HUES48 (cell line): ENCODE data around the gene FMNL3.

Experiments used
- H3K27ac ChIP-seq: one replicate; pipeline ENCODE4 v1.7.0; 2013; ENCODE audit warnings: low read depth, low read length, inconsistent platforms
- H3K27me3 ChIP-seq: 2 replicates; pipeline ENCODE4 v1.6.1; 2013; ENCODE audit warnings: mild to moderate bottlenecking, low read length; ENCODE audit not compliant: control insufficient read depth, insufficient read depth
- H3K36me3 ChIP-seq: 2 replicates; pipeline ENCODE4 v1.6.1; 2013; ENCODE audit warnings: low read length; ENCODE audit not compliant: control insufficient read depth, insufficient read depth
- H3K4me1 ChIP-seq: 2 replicates; pipeline ENCODE4 v1.6.1; 2013; ENCODE audit warnings: mild to moderate bottlenecking, low read length; ENCODE audit not compliant: control insufficient read depth, insufficient read depth
- H3K4me3 ChIP-seq: 2 replicates; pipeline ENCODE4 v1.5.1; 2013; ENCODE audit warnings: mild to moderate bottlenecking, low read depth, low read length
- H3K9ac ChIP-seq: 2 replicates; pipeline ENCODE4 v1.6.1; 2013; ENCODE audit warnings: mild to moderate bottlenecking, low read depth, low read length, moderate library complexity
- H3K9me3 ChIP-seq: 2 replicates; pipeline ENCODE4 v1.6.1; 2013; ENCODE audit warnings: low read length; ENCODE audit not compliant: control insufficient read depth, insufficient read depth

FMNL3 gene

DNA sequence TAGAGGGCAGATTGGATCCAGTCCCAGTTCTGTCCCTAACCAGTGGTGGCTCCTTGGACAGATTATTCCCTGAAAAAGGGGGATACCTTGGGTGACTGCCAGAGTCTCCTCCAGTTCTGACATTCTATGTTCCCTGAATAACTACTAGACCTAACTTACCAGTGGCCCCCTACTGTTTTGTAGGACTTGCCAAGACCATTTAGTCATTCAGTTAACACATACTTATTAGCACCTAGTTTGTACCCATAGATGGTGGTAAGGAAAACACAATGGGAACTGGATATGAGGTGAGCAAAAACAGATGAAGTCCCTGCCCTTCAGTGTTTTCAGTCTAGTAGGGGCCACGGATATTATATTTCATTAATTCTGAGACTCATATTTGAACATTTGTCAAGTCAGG lies 80.4 kb downstream of the FMNL3 start:
- no peak overlapping the region for H3K9ac ChIP-seq
- peaks cover 9% of the 10 kb centered on the region; the same call in 1 of the 2 replicates for H3K4me1 ChIP-seq
- no peaks in the 10 kb centered on the region for H3K27me3 ChIP-seq
- no peak overlapping the region for H3K27ac ChIP-seq
- H3K36me3 ChIP-seq = peaks cover 4% of the 10 kb centered on the region; the same call in 1 of the 2 replicates
- no peak overlapping the region for H3K4me3 ChIP-seq
- H3K9me3 ChIP-seq = no peaks in the 10 kb centered on the region

DNA sequence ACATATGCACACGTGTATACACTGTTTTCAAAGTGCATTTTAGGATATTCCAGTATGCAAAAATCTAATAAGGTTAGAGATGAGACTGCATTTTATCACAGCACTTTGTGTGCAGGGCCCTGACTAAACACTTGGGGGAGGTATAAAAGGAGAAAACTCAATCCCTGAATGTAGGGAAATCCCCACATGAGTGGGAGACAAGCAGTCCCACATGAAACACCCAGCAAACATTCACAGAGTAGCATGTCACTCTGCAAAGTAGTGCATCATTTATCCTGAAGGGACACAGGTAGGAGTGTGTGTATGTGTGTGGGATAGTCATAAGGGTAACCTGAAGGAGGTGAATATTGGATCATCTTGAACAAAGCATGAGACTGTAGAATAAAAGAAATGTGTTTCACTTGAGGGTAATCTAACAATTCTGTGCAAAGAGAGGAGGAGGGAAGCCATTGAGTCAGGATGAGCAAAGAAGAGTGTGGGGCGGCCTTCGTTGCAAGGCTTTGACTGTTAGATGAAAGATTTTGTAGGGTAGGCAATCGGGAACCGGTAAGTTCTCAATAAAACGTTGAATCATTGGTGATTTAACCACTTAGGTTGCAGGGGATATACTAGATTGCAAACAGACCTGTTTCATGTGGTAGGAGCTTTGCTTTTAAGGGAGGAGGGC lies 80.9 kb downstream of the FMNL3 start:
- Histone ChIP-seq H3K27me3 (no peaks in the 10 kb centered on the region), H3K36me3 (no peaks in the 10 kb centered on the region), H3K9me3 (no peaks in the 10 kb centered on the region), H3K9ac (no peak overlapping the region), H3K4me3 (no peak overlapping the region), H3K4me1 (peaks cover 13% of the 10 kb centered on the region; the same call in 1 of the 2 replicates), H3K27ac (no peak overlapping the region)

DNA sequence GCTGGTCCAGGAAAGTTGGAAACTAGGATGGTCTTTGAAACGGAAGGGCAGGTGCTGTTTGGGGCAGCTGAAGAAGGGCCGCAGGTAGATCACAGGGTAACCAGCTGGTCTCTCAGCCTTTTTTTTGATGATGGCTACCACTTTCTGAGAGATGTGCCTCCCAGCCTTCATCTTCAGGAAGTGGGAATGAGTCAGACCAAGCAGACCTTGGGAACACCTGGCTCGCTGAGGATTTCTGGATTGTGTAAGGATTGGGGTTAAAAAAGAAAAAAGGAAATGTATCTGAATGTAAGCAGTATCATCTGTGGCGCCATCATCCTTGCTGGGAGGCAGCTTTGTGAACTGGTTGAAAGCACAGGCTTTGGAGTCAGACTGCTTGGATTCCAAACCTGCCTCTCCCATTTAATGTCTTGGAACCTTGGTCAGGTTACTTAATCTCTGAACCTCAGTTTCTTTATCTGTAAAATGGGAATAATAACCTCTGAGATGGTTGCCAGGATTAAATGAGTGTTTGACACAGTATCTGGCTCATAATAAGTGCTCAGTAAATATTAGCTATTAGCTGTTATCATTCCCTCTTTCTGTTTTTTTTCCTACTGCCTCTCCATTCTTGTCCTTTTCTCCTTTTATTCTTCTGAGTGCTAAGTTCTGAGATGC lies 82.2 kb downstream of the FMNL3 start:
- Histone ChIP-seq H3K27ac (no peak overlapping the region), H3K36me3 (no peaks in the 10 kb centered on the region), H3K4me3 (no peak overlapping the region), H3K4me1 (peaks cover 13% of the 10 kb centered on the region; the same call in 1 of the 2 replicates), H3K9ac (no peak overlapping the region), H3K9me3 (no peaks in the 10 kb centered on the region), H3K27me3 (no peaks in the 10 kb centered on the region)

DNA sequence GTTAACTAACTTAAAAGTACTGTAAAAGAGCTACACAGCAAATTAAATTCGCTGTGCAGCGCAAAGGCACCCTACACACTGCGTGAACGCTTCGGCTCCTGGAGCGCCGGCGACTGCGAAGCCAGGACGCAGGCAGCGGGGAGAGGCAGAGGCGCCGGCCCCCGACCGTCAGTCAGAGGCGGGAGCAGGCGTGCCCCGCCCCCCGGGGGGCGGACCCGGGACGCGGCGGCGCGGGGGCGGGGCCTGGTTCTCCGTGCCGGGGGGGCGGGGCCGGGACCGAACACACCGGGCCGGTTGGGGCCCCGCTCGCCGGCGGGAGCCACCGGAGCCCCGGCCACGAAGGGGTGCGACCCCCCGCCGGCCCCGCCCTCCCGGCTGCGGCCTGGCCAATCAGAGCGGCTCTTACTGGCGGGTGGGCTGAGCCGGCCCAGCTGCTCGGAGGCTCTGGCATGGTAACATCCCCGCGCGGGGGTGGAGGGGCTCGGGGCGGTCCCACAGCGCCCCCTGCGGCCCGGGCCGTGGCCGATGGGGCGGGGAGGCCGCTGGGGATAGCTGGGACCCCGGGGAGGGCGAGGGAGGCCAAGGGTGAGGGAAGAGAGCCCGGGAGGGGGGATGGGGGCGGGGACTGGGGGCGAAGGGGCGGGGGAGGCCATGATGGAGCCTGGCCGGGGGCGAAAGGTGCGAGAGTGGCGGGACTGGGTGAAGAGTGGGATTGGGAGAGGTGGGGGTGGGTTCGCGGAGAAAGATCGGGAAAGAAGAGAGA lies 83.9 kb downstream of the FMNL3 start, which contains the start of gene PRPF40B:
Gene PRPF40B, plus strand, starts transcription at position 420 of the 763 bp plus-strand sequence. Its CDS starts 30 bp downstream, at position 450.
- Histone ChIP-seq H3K36me3 (no peaks in the 10 kb centered on the region), H3K4me3 (peak within 1 kb of the TSS; percentile 91), H3K9me3 (no peaks in the 10 kb centered on the region), H3K4me1 (peaks cover 21% of the 10 kb centered on the region; the same call in 1 of the 2 replicates), H3K27ac (peak within 1 kb of the TSS; percentile 80), H3K27me3 (no peaks in the 10 kb centered on the region), H3K9ac (peak within 1 kb of the TSS; percentile 48; the same call in 1 of the 2 replicates)

DNA sequence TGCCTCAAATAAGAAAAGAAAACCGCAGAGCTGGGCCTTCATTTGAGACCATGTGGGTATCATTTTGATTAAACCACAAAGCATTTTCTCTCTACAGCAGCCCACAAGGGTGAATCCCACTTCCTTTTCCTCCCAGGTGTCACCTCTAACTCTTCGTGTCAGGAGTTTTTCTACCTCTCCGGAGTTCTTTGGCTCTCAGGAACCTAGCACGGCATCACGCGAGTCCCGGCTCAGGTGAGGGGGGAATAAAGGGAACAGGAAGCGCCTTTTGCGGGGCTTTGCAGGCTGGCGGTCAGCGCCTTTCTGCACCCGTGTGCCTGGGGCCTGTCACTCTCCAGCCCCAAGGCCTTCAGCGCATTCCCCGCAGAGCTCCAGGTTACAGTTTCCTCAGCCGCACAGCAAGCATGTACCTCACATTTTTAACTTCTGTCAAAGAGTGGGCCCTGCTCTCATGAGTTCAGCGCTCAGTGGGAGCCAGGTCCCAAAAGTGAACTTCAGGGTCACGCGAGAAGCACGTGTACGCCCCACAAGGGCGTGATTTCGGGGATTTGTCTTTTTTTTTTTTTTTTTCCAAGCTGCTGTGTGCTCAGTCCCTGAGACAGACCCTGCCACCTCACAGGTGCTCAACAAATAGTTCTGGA lies 84.6 kb downstream of the FMNL3 start:
- H3K9me3 ChIP-seq = no peaks in the 10 kb centered on the region
- H3K36me3 ChIP-seq = no peaks in the 10 kb centered on the region
- H3K27me3 ChIP-seq = no peaks in the 10 kb centered on the region
- H3K27ac ChIP-seq = peak overlapping the region; percentile 80
- peaks cover 21% of the 10 kb centered on the region; the same call in 1 of the 2 replicates for H3K4me1 ChIP-seq
- H3K4me3 ChIP-seq = peak overlapping the region; percentile 91
- H3K9ac ChIP-seq = peak overlapping the region; percentile 29; the same call in 1 of the 2 replicates

DNA sequence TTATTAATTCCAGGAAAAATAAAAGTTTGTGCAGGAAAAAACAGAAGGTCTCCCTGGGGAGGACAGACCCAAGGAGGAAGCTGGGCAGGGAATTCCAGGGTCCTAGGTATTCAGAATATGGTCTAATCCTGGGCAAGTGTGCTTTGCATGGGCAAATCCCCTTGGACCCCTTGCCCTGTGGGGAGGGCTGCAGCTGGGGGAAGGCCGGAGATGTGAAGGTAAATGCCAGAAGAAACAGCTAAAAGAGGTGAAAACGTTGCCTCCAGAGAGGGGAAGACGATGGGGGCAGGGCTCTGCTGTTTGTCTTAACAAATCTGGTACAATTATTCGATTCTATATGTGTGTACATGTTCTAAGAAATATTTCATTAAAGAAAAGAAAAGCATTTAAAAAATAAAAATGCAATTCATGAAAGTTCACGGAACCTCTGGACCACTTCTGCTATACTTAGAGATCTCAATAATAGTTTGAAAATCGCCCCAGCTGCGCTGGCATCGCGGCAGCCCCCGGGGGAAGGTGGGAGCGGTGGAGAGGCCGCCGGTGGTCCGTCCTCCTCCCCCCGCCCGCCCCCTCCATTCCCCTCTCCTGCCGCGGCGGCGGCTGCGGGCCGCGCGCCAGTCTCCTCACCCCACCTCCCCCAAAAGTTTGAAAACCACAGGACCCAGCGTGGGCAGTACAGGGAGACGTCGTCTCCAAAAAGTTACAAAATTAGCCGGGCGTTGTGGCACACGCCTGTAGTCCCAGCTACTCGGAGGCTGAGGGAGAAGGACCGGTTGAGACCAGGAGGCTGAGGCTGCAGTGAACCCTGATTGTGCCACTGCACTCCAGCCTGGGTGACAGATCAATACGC lies 85.3 kb downstream of the FMNL3 start:
- Histone ChIP-seq H3K27ac (peak overlapping the region; percentile 80), H3K9me3 (no peaks in the 10 kb centered on the region), H3K4me1 (peaks cover 21% of the 10 kb centered on the region; the same call in 1 of the 2 replicates), H3K4me3 (peak overlapping the region; percentile 91), H3K9ac (no peak overlapping the region), H3K27me3 (no peaks in the 10 kb centered on the region), H3K36me3 (no peaks in the 10 kb centered on the region)

DNA sequence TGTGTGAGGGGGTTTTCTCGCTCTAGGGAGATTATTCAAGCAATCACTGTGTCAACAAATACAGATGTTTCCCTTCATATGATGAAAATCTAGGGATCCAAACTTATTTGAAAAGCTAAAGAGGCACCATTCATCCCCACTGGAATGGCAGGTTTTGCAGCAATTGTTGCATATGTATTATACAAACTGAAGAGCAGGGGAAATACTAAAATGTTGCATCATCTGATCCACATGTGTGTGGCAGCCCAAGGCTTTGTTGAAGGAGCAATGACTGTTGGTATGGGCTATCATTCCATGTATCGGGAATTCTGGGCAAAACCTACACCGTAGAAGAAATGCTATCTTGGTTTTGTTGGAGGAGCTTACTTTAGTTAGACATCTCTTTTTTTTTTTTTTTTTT lies 87.9 kb downstream of the FMNL3 start:
- H3K9ac ChIP-seq = no peak overlapping the region
- no peak overlapping the region for H3K4me3 ChIP-seq
- peaks cover 21% of the 10 kb centered on the region; the same call in 1 of the 2 replicates for H3K4me1 ChIP-seq
- H3K9me3 ChIP-seq = no peaks in the 10 kb centered on the region
- H3K36me3 ChIP-seq = no peaks in the 10 kb centered on the region
- no peak overlapping the region for H3K27ac ChIP-seq
- no peaks in the 10 kb centered on the region for H3K27me3 ChIP-seq

DNA sequence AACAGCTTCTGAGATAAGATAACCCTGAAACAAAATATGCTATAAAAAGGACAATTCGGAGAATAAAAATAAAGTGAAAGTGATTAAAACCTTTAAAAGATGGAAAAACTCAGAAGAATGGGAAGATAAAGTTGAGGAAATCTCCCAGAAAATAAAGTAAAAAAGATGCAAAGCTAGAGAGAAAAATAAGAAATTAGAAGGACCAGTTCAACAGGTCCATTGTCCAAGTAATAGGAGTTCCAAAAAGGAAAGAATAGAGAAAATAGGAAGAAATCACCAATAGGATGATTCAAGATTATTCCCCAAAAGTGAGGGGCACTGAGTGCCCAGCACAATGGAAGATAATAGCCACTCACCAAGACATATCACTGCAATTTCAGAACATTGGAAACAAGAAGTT lies 88.6 kb downstream of the FMNL3 start:
- H3K27ac ChIP-seq = no peak overlapping the region
- H3K9me3 ChIP-seq = no peaks in the 10 kb centered on the region
- no peak overlapping the region for H3K9ac ChIP-seq
- no peaks in the 10 kb centered on the region for H3K27me3 ChIP-seq
- H3K36me3 ChIP-seq = no peaks in the 10 kb centered on the region
- H3K4me3 ChIP-seq = no peak overlapping the region; the same call in 1 of the 2 replicates
- peaks cover 18% of the 10 kb centered on the region; the same call in 1 of the 2 replicates for H3K4me1 ChIP-seq

DNA sequence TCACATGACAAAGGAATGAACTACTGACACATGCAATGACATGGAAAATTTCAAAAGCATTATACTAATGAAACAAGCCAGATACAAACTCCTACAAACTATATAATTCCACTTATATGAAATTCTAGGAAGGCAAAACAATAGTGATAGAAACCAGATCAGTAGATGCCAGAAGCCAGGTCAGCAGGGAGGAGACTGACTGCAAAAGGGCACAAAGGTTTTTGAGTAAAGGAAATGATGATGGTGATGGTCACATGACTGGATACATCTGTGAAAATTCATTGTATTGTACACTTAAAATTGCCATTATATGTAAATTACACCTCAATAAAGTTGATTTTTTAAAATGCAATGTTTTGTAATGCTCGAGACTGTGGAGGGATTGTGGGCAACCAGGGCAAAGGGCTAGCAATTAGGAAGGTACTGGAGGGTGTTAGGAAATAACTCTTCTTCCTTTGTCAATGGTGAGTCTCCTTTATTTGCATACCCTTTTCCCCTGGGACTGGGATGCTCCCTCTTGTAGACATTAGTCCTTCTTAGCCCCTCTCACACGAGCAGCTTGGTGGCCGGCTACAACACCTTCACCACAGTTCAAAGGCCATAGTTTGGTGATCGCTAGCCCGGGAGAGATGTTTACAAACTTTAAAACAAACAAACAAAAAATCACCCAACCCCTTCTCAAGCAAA lies 90.5 kb downstream of the FMNL3 start:
- Histone ChIP-seq H3K4me1 (peaks cover 10% of the 10 kb centered on the region; the same call in 1 of the 2 replicates), H3K27ac (no peak overlapping the region), H3K36me3 (no peaks in the 10 kb centered on the region), H3K9me3 (no peaks in the 10 kb centered on the region), H3K4me3 (no peak overlapping the region), H3K27me3 (no peaks in the 10 kb centered on the region), H3K9ac (no peak overlapping the region)
